LNCAP (cell line): ENCODE measurements around the gene TEPSIN.

ENCODE experiments used
- TF ChIP-seq, protein P1 (sequence below): fragments of 450-650 bp; IDR thresholded peaks from 2 replicates; pipeline ENCODE4 v1.5.1; 2017; ENCODE audit warnings: mild to moderate bottlenecking

The TEPSIN gene

DNA sequence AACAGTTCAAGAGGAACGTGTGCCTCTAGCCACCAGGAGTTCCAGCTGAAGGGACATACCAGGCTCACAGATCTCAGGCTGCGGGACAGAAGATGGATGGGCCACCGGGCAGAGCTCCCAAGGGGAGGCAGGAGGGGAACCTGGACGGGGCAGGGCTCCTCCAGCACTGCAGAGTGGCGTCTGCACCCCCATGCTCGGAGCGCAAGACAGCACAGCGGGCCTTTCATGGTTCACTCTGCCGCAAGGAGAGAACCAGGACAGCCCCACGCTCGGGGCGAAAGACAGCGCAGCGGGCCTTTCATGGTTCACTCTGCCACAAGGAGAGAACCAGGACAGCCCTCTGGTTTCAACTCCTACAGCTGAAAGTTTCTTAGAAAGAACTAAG is 35.6 kb upstream of the TEPSIN start:
- TF ChIP-seq, protein P1, sequence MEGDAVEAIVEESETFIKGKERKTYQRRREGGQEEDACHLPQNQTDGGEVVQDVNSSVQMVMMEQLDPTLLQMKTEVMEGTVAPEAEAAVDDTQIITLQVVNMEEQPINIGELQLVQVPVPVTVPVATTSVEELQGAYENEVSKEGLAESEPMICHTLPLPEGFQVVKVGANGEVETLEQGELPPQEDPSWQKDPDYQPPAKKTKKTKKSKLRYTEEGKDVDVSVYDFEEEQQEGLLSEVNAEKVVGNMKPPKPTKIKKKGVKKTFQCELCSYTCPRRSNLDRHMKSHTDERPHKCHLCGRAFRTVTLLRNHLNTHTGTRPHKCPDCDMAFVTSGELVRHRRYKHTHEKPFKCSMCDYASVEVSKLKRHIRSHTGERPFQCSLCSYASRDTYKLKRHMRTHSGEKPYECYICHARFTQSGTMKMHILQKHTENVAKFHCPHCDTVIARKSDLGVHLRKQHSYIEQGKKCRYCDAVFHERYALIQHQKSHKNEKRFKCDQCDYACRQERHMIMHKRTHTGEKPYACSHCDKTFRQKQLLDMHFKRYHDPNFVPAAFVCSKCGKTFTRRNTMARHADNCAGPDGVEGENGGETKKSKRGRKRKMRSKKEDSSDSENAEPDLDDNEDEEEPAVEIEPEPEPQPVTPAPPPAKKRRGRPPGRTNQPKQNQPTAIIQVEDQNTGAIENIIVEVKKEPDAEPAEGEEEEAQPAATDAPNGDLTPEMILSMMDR: no peak

DNA sequence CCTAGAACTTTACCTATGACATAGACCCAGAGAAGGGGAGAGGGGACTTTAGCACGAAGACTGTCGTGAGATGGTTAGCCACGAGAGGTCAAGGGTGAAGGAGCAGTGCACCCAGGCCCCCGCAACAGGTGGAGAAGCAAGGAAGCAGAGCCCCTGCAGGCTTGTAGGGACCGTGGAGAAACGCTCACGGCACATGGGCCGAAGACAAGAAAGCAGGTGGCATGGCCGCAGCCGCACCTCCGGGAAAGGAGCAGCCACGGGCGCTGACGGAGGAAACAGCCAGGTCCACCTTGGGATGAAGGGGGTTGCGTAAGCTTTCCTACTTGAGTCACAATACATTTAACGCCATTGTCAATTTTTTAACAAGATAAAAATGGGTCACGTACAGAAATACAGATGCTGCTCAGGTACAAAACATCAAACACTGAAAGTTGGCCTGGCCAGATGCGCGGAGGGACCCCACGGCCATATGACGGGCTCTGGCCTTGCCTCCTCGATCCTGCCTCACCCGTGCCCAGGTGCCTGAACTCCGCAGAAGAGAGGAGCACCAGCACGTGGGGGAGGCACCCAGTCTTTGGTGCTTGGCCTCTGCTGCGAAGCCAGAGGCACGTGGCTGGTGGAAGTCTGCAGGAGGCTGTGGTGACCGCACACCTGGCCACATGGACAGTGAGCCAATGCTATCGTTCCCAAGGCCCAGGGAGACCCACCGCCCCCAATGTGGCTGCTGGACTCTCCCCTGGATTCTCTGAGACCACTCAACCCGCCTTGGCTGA is 35.0 kb upstream of the TEPSIN start:
- TF ChIP-seq, protein P1: no peak

- TF ChIP-seq, protein P1: no peak
Measured at GRCh38 chr17:81272616-81273015, 33.8 kb upstream of the TEPSIN start.

DNA sequence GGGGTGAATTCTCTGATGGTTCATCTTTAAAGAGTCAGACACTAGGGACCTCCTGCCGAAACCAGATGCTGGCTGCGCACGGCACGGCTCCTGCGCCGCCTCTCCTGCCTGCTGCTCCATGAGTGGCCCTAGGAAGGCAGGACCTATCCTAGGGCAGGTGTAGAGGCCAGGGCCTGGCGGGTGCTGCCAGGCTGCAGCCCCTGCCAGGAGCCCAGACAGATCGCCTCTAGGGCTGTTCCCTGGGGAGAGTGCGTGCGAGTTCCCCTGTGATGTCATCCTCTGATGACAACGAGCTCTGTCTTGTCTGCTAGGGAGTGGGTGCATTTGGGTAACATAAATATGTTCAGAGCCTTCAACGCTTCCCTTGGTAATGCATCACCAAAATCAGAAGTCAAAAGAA is 32.4 kb upstream of the TEPSIN start:
- TF ChIP-seq, protein P1: no peak

- TF ChIP-seq, protein P1: no peak
Measured at GRCh38 chr17:81270279-81270678, 31.4 kb upstream of the TEPSIN start.

- TF ChIP-seq, protein P1: no peak
Measured at GRCh38 chr17:81267390-81268067, 28.7 kb upstream of the TEPSIN start.

DNA sequence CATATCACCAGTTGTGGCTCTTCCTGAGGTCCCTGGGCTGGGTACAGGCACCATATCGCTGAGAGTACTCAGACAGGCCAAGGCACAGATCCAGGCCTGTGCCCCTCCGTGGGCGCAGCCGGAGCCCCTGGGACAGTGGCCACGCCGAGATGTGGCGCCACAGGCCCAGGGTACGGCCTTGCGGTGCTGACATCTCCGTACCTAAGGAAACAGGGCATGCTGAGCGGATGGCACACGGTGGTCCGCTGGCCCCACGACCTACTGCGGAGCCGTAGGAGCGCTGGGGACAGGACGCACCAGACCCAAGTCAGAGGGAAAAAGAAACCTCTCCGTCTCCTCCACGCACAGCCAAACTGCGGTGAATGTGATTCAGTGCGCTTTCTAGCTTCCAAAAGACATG is 26.7 kb upstream of the TEPSIN start:
- TF ChIP-seq, protein P1: no peak
